ENCODE measurements around the gene SH3BGRL3. TPM values are rescaled to one million over a fixed set of nuclear protein-coding genes. Genes with fewer than 3 reads are reported as not detected.
"Not testable (repeated sequence)": the region's sequence is repeated elsewhere in the genome, so short reads cannot be mapped to it uniquely, and the experiment has no call there.

SH3BGRL3 gene
- 9.1 and 15.6 TPM in 2 replicates for polyA plus RNA-seq (2014; cell fraction: cytosol; rRNA removed)
- 4.0 and 8.9 TPM in 2 replicates for polyA plus RNA-seq (2014; cell fraction: nucleus; rRNA removed)

- peak; percentile 74 for DNase-seq (ENCODE audit: low spot score)
These were observed at the start of gene SH3BGRL3 for GRCh38 chr1:26279456-26280332. Gene SH3BGRL3 (plus strand): TSS chr1:26280086. CDS start chr1:26280156, 70 bp downstream.

- DNase-seq (ENCODE audit: low spot score), result not testable (repeated sequence)
These were observed 49.2 kb upstream of the SH3BGRL3 start for GRCh38 chr1:26230682-26231081.

- DNase-seq (ENCODE audit: low spot score), result peak; percentile 95
These were observed 45.8 kb upstream of the SH3BGRL3 start, which contains the start of gene CEP85 for GRCh38 chr1:26233903-26234643. Gene CEP85 (plus strand): TSS chr1:26234200. CDS start chr1:26239784, 5,584 bp downstream.

GRCh38 chr1:26234644-26235370 lies 45.1 kb upstream of the SH3BGRL3 start:
- peak; percentile 13 for DNase-seq (ENCODE audit: low spot score)

- no peak for DNase-seq (ENCODE audit: low spot score)
These were observed 42.5 kb upstream of the SH3BGRL3 start for GRCh38 chr1:26237230-26237966.

GRCh38 chr1:26239936-26240335 lies 40.0 kb upstream of the SH3BGRL3 start:
- no peak for DNase-seq (ENCODE audit: low spot score)

- no peak for DNase-seq (ENCODE audit: low spot score)
These were observed 27.2 kb upstream of the SH3BGRL3 start for GRCh38 chr1:26252718-26253117.

GRCh38 chr1:26254404-26254803 lies 25.5 kb upstream of the SH3BGRL3 start:
- no peak for DNase-seq (ENCODE audit: low spot score)

GRCh38 chr1:26257222-26257621 lies 22.7 kb upstream of the SH3BGRL3 start:
- no peak for DNase-seq (ENCODE audit: low spot score)

- DNase-seq (ENCODE audit: low spot score), result no peak
These were observed 20.9 kb upstream of the SH3BGRL3 start for GRCh38 chr1:26259005-26259404.

- DNase-seq (ENCODE audit: low spot score), result no peak
These were observed 20.3 kb upstream of the SH3BGRL3 start for GRCh38 chr1:26259578-26259977.

GRCh38 chr1:26263212-26263611 lies 16.7 kb upstream of the SH3BGRL3 start:
- DNase-seq (ENCODE audit: low spot score), result no peak

GRCh38 chr1:26265405-26265804 lies 14.5 kb upstream of the SH3BGRL3 start:
- DNase-seq (ENCODE audit: low spot score), result no peak

GRCh38 chr1:26268290-26269197 lies 11.3 kb upstream of the SH3BGRL3 start:
- no peak for DNase-seq (ENCODE audit: low spot score)

- no peak for DNase-seq (ENCODE audit: low spot score)
These were observed 10.7 kb upstream of the SH3BGRL3 start for GRCh38 chr1:26269198-26269550.

- DNase-seq (ENCODE audit: low spot score), result no peak
These were observed 5.0 kb upstream of the SH3BGRL3 start for GRCh38 chr1:26274801-26275425.

- DNase-seq (ENCODE audit: low spot score), result peak; percentile 61
These were observed 4.1 kb upstream of the SH3BGRL3 start for GRCh38 chr1:26275580-26276431.

- DNase-seq (ENCODE audit: low spot score), result no peak
These were observed 3.5 kb upstream of the SH3BGRL3 start for GRCh38 chr1:26276432-26276838.

Measured in SK-N-DZ (cell line).